IPS DF 4.7 (cell line): ENCODE data around the gene MSMO1.
"Not testable (repeated sequence)": the region's sequence is repeated elsewhere in the genome, so short reads cannot be mapped to it uniquely, and the experiment has no call there.

Experiments used
- DNase-seq: peaks from one replicate; pipeline ENCODE4 v3.0.0-alpha.2; 2013; ENCODE audit warnings: low spot score; ENCODE audit errors: extremely low read depth

The MSMO1 gene

GRCh38 chr4:165324236-165324917, 3.1 kb upstream of the MSMO1 start:
- no peak for DNase-seq

GRCh38 chr4:165324918-165325304, 2.6 kb upstream of the MSMO1 start:
- no peak for DNase-seq

- no peak for DNase-seq
Observed at GRCh38 chr4:165325732-165326512, 1.5 kb upstream of the MSMO1 start.

GRCh38 chr4:165326831-165327210, 648 bp upstream of the MSMO1 start:
- DNase-seq, result no peak

- no peak for DNase-seq
Observed at GRCh38 chr4:165328101-165328425, 594 bp downstream of the MSMO1 start.

- no peak for DNase-seq
Observed at GRCh38 chr4:165328708-165329107, 1.2 kb downstream of the MSMO1 start.

GRCh38 chr4:165330071-165330470, 2.6 kb downstream of the MSMO1 start:
- DNase-seq, result no peak

- no peak for DNase-seq
Observed at GRCh38 chr4:165330666-165331065, 3.2 kb downstream of the MSMO1 start.

- no peak for DNase-seq
Observed at GRCh38 chr4:165331359-165331758, 3.9 kb downstream of the MSMO1 start.

- no peak for DNase-seq
Observed at GRCh38 chr4:165331823-165332222, 4.4 kb downstream of the MSMO1 start.

- DNase-seq, result no peak
Observed at GRCh38 chr4:165332502-165332901, 5.0 kb downstream of the MSMO1 start.

- DNase-seq, result no peak
Observed at GRCh38 chr4:165335163-165335703, 7.8 kb downstream of the MSMO1 start.

GRCh38 chr4:165336743-165337142, 9.3 kb downstream of the MSMO1 start:
- no peak for DNase-seq

- DNase-seq, result not testable (repeated sequence)
Observed at GRCh38 chr4:165342340-165342739, 14.9 kb downstream of the MSMO1 start.

- no peak for DNase-seq
Observed at GRCh38 chr4:165343353-165344191, 16.1 kb downstream of the MSMO1 start.

- DNase-seq, result no peak
Observed at GRCh38 chr4:165345666-165346417, 18.4 kb downstream of the MSMO1 start.

GRCh38 chr4:165347647-165348569, 20.4 kb downstream of the MSMO1 start:
- DNase-seq, result no peak

GRCh38 chr4:165351359-165352130, 24.1 kb downstream of the MSMO1 start:
- no peak for DNase-seq

- DNase-seq, result no peak
Observed at GRCh38 chr4:165355900-165356300, 28.4 kb downstream of the MSMO1 start.
